Measurements from ENCODE around the gene WWTR1.

WWTR1 gene

DNA sequence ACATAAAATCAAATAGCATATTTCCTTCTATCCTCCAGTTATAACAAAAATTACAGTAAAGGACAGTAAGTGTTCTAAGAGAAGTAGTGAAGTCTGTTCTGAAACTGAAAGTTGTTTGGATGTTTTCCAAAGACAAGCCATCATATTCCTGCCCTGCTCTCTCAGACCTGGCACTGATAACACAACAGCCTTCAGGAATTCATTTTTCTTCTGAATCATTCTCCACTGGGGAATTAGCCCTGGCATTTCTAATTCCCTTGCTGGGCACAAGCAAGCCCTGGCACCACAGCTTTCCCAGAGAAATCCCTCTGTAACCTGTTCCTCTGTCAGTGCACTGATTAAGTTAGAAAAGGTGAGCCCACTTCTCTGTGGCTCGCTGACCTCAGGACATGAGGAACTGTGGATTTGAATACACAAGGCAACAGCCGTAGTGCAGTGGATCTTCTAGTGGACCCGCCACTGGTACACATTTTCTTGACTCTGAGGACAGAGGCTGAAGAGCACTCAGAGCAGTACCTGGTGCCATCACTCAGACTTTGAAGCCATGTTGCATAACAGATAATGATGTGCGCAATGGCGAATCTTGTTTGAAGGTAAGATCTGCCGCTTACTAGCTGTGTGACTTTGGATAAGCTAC lies 61.6 kb downstream of the WWTR1 start:
- Histone ChIP-seq H3K4me1 (ENCODE audit: control insufficient read depth, insufficient read depth, low read length) (peaks cover 25% of the 10 kb centered on the region), H3K27ac (ENCODE audit: low read depth, low read length) (no peak overlapping the region), H3K9ac (ENCODE audit: low read length) (no peak overlapping the region), H3K36me3 (ENCODE audit: control insufficient read depth, insufficient read depth, low read length) (no peaks in the 10 kb centered on the region), H3K4me3 (ENCODE audit: low read length) (no peak overlapping the region), H3K27me3 (ENCODE audit: control insufficient read depth, insufficient read depth, low read length) (no peaks in the 10 kb centered on the region)

DNA sequence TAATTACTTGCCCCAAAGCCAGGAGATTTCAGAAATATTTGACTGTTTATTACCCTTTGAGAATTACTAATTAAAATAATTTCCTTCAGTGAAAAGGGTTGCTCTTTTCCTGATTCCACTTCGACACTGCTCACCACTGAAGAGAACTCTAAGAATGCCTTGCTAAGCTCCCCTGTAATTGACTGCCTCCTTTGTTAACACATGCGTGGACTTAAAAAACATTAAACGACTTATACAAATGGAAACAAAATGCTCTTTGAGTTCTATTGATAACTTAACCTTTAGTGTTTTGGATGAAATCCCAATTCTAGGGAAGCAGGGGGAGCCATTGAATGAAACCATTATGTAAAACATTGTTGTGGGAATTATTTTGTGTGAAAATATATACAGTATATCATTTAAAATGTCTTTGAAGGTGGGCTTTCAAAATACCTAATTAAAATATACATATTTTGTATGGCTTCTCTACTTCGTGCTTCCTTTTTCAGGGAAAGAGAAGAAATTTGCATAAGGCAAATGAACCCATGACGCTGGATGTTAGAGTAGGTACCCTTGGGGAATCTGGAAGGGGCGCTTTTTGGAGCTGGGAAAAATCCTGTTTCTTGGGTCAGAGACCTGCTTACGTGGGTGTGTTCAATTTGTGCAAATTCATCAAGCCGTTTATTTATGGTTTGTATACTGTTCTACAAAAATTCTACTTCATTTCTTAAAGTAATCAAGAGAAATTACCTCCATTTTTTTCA lies 64.2 kb downstream of the WWTR1 start:
- Histone ChIP-seq H3K9ac (ENCODE audit: low read length) (no peak overlapping the region), H3K27ac (ENCODE audit: low read depth, low read length) (no peak overlapping the region), H3K27me3 (ENCODE audit: control insufficient read depth, insufficient read depth, low read length) (no peaks in the 10 kb centered on the region), H3K4me1 (ENCODE audit: control insufficient read depth, insufficient read depth, low read length) (peaks cover 17% of the 10 kb centered on the region), H3K36me3 (ENCODE audit: control insufficient read depth, insufficient read depth, low read length) (no peaks in the 10 kb centered on the region), H3K4me3 (ENCODE audit: low read length) (no peak overlapping the region)

DNA sequence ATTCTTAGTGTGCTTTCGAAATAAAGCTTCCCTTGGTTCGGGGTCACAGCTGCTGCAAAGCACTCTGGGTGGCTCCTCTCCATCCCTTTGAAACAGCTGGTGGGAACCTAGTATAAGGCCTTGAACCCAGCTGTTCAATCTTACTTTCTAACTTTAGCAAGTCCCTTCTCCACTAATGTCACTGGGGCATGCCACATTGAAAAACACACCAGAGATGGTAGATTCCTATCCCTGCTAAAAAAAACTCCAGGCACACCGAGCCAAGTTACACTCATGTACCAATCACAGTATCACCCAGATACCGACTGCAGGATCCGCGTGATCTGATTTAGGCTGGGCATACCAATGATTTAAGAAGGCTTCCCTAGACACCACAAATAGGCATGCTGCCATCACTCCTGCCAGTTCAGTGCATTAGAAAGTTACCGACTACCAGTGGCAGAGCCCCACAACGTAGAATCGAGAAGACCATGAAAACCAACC lies 65.0 kb downstream of the WWTR1 start:
- Histone ChIP-seq H3K27ac (ENCODE audit: low read depth, low read length) (no peak overlapping the region), H3K4me1 (ENCODE audit: control insufficient read depth, insufficient read depth, low read length) (peaks cover 23% of the 10 kb centered on the region), H3K9ac (ENCODE audit: low read length) (no peak overlapping the region)

DNA sequence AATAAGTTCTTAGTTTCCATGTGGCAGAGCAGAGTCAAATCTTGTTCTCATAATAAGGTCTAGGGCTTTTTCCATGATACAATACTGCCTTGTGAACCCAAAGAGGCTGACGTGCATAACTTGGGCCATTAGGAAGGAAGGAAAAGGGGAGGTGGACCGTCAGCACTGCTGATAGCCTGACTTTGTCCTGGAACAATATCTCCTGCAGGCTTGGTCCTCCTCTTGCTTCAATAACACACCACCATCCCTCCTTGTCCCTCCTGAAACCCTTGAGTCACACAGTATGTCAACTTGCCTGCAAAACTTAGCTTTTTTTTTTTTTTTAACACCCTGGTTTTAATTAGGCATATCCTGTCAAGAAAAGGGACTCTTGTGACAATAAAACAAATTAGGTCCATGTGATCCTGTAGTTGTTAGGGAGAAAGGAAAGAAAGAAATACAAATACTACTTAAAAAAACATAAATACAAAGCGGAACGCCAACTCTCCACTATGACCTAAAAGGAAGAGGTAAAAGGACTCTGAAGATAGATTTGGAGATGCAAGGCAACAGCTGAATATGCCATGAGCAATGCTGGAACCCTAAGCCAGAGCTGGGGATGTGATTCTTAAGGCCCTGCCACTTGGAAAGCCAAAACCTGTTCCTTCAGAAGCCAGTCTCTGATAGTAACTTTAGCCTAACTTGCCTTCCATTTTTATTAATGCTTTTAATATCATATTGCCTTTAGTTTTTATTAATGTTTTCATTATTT lies 67.0 kb downstream of the WWTR1 start:
- Histone ChIP-seq H3K36me3 (ENCODE audit: control insufficient read depth, insufficient read depth, low read length) (no peaks in the 10 kb centered on the region), H3K27me3 (ENCODE audit: control insufficient read depth, insufficient read depth, low read length) (no peaks in the 10 kb centered on the region), H3K9ac (ENCODE audit: low read length) (no peak overlapping the region), H3K27ac (ENCODE audit: low read depth, low read length) (no peak overlapping the region), H3K4me3 (ENCODE audit: low read length) (no peak overlapping the region), H3K4me1 (ENCODE audit: control insufficient read depth, insufficient read depth, low read length) (peaks cover 19% of the 10 kb centered on the region)

More for the DNA sequence above, 65.0 kb downstream of the WWTR1 start:
- no peaks in the 10 kb centered on the region for H3K27me3 ChIP-seq (ENCODE audit: control insufficient read depth, insufficient read depth, low read length)
- H3K36me3 ChIP-seq (ENCODE audit: control insufficient read depth, insufficient read depth, low read length) = no peaks in the 10 kb centered on the region
- H3K4me3 ChIP-seq (ENCODE audit: low read length) = no peak overlapping the region

- H3K27ac ChIP-seq (ENCODE audit: low read depth, low read length) = no peak overlapping the region
- no peaks in the 10 kb centered on the region for H3K36me3 ChIP-seq (ENCODE audit: control insufficient read depth, insufficient read depth, low read length)
- no peaks in the 10 kb centered on the region for H3K27me3 ChIP-seq (ENCODE audit: control insufficient read depth, insufficient read depth, low read length)
- no peak overlapping the region for H3K9ac ChIP-seq (ENCODE audit: low read length)
- H3K4me1 ChIP-seq (ENCODE audit: control insufficient read depth, insufficient read depth, low read length) = peaks cover 22% of the 10 kb centered on the region
- H3K4me3 ChIP-seq (ENCODE audit: low read length) = no peak overlapping the region
These were observed 68.5 kb downstream of the WWTR1 start for GRCh38 chr3:149589332-149589731.

GRCh38 chr3:149588909-149589308 lies 68.9 kb downstream of the WWTR1 start:
- Histone ChIP-seq H3K4me1 (ENCODE audit: control insufficient read depth, insufficient read depth, low read length) (peaks cover 25% of the 10 kb centered on the region), H3K4me3 (ENCODE audit: low read length) (no peak overlapping the region), H3K27ac (ENCODE audit: low read depth, low read length) (no peak overlapping the region), H3K9ac (ENCODE audit: low read length) (no peak overlapping the region), H3K27me3 (ENCODE audit: control insufficient read depth, insufficient read depth, low read length) (no peaks in the 10 kb centered on the region), H3K36me3 (ENCODE audit: control insufficient read depth, insufficient read depth, low read length) (no peaks in the 10 kb centered on the region)

GRCh38 chr3:149587383-149587782 lies 70.4 kb downstream of the WWTR1 start:
- peaks cover 23% of the 10 kb centered on the region for H3K4me1 ChIP-seq (ENCODE audit: control insufficient read depth, insufficient read depth, low read length)
- H3K36me3 ChIP-seq (ENCODE audit: control insufficient read depth, insufficient read depth, low read length) = no peaks in the 10 kb centered on the region
- no peaks in the 10 kb centered on the region for H3K27me3 ChIP-seq (ENCODE audit: control insufficient read depth, insufficient read depth, low read length)
- H3K27ac ChIP-seq (ENCODE audit: low read depth, low read length) = no peak overlapping the region
- no peak overlapping the region for H3K9ac ChIP-seq (ENCODE audit: low read length)
- no peak overlapping the region for H3K4me3 ChIP-seq (ENCODE audit: low read length)

GRCh38 chr3:149586871-149587270 lies 71.0 kb downstream of the WWTR1 start:
- H3K9ac ChIP-seq (ENCODE audit: low read length) = no peak overlapping the region
- H3K4me1 ChIP-seq (ENCODE audit: control insufficient read depth, insufficient read depth, low read length) = peaks cover 27% of the 10 kb centered on the region
- no peaks in the 10 kb centered on the region for H3K36me3 ChIP-seq (ENCODE audit: control insufficient read depth, insufficient read depth, low read length)
- H3K4me3 ChIP-seq (ENCODE audit: low read length) = no peak overlapping the region
- H3K27me3 ChIP-seq (ENCODE audit: control insufficient read depth, insufficient read depth, low read length) = no peaks in the 10 kb centered on the region
- no peak overlapping the region for H3K27ac ChIP-seq (ENCODE audit: low read depth, low read length)

DNA sequence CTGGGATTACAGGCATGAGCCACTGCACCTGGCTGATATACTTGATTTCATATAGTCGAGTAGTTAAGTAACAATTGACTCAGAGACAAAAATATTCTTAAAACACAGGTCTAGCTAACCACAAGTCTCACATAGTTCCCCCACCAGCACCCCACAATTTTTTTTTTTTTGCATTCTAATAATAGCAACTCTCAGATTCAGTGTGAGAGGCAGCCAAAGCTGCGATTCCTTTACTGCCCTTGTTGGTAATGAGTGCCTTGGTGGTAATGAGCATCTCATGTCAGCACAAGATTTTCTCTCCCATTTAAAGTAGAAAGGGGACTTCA lies 72.5 kb downstream of the WWTR1 start:
- Histone ChIP-seq H3K36me3 (ENCODE audit: control insufficient read depth, insufficient read depth, low read length) (no peaks in the 10 kb centered on the region), H3K9ac (ENCODE audit: low read length) (no peak overlapping the region), H3K4me3 (ENCODE audit: low read length) (no peak overlapping the region), H3K4me1 (ENCODE audit: control insufficient read depth, insufficient read depth, low read length) (peaks cover 28% of the 10 kb centered on the region), H3K27ac (ENCODE audit: low read depth, low read length) (no peak overlapping the region), H3K27me3 (ENCODE audit: control insufficient read depth, insufficient read depth, low read length) (no peaks in the 10 kb centered on the region)

GRCh38 chr3:149583921-149584635 lies 73.7 kb downstream of the WWTR1 start:
- Histone ChIP-seq H3K27ac (ENCODE audit: low read depth, low read length) (no peak overlapping the region), H3K4me1 (ENCODE audit: control insufficient read depth, insufficient read depth, low read length) (peaks cover 30% of the 10 kb centered on the region), H3K9ac (ENCODE audit: low read length) (no peak overlapping the region), H3K4me3 (ENCODE audit: low read length) (no peak overlapping the region), H3K36me3 (ENCODE audit: control insufficient read depth, insufficient read depth, low read length) (no peaks in the 10 kb centered on the region), H3K27me3 (ENCODE audit: control insufficient read depth, insufficient read depth, low read length) (no peaks in the 10 kb centered on the region)

DNA sequence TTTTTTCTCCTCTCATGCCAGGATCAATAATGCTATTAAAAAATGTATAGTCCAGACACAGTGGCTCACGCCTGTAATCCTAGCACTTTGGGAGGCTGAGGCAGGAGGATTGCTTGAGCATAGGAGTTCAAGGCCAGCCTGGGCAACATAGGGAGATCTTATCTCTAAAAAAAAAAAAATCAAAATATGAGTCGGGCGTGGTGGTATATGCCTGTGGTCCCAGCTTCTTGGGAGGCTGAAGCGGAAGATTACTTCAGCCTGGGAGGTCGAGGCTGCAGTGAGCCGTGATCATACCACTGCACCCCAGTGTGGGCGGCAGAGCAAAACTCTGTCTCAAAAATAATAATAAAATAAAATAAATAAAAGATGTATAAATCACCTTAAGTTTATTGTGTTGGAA lies 75.4 kb downstream of the WWTR1 start:
- Histone ChIP-seq H3K27ac (ENCODE audit: low read depth, low read length) (no peak overlapping the region), H3K4me3 (ENCODE audit: low read length) (no peak overlapping the region), H3K27me3 (ENCODE audit: control insufficient read depth, insufficient read depth, low read length) (no peaks in the 10 kb centered on the region), H3K36me3 (ENCODE audit: control insufficient read depth, insufficient read depth, low read length) (no peaks in the 10 kb centered on the region), H3K4me1 (ENCODE audit: control insufficient read depth, insufficient read depth, low read length) (peaks cover 23% of the 10 kb centered on the region), H3K9ac (ENCODE audit: low read length) (no peak overlapping the region)

GRCh38 chr3:149581681-149582370 lies 76.0 kb downstream of the WWTR1 start:
- Histone ChIP-seq H3K4me1 (ENCODE audit: control insufficient read depth, insufficient read depth, low read length) (peaks cover 22% of the 10 kb centered on the region), H3K4me3 (ENCODE audit: low read length) (no peak overlapping the region), H3K27me3 (ENCODE audit: control insufficient read depth, insufficient read depth, low read length) (no peaks in the 10 kb centered on the region), H3K9ac (ENCODE audit: low read length) (no peak overlapping the region), H3K27ac (ENCODE audit: low read depth, low read length) (no peak overlapping the region), H3K36me3 (ENCODE audit: control insufficient read depth, insufficient read depth, low read length) (no peaks in the 10 kb centered on the region)
